Right hindlimb (tissue), 1 donor: ENCODE data around the gene TRIP4.

ENCODE experiments used
- DNase-seq: peaks from one replicate; pipeline ENCODE4 v3.0.0-alpha.2; 2018

Gene TRIP4

DNA sequence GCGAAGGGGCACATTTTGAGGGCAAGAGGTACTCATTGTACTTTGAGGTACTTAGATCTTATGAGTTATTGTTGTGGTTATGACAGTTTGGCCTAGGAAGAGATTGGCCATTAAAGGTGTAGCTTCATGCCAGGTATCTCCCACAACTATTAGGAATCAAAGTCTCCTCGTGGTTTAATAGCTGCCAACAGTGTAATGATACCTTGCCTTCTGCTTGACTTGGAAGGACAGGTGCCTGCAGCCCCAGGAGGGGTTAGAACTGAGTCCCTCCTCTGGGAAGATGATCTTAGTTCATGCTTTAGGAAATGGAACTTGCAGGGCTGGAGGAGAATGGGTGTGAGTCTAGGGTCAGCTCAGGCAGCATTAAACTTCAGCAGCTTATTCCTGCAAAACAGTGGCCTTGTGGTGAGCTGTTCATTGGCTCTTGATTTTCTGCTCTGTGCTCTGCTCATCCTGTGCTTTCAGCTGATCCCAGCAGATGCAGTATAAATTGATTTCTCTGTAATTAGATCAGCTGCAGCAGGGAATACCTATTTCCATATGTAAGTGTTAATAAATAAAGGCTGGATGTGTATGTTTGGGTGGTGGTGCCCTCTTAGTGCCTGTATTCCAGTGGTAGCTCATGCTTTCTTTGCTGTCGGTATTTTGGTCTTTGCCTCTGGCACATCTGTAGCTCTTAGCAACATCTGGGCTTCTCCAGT lies 113.2 kb downstream of the TRIP4 start:
- DNase-seq: no peak

- peak; percentile 24 for DNase-seq
Measured at GRCh38 chr15:64501396-64501715, 113.7 kb downstream of the TRIP4 start.

DNA sequence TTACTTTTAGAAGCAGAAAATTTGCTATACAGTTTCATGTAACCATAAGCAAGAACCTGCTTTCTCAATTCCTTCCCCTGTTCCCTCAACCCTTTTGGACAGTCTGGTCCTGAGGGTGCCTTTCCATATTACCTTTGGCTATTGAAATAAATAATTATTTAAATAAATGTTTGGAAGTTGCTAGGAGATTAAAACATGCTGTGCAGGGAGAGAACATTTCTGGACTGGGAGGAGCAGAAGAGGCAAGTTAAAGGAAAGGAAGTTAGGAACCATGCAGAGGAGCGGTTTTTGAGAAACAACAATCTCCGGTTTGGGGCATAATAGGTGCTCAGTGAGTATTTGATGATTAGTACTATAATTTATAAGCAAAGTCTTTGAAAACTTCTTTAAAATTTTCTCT lies 114.5 kb downstream of the TRIP4 start:
- DNase-seq: no peak

DNA sequence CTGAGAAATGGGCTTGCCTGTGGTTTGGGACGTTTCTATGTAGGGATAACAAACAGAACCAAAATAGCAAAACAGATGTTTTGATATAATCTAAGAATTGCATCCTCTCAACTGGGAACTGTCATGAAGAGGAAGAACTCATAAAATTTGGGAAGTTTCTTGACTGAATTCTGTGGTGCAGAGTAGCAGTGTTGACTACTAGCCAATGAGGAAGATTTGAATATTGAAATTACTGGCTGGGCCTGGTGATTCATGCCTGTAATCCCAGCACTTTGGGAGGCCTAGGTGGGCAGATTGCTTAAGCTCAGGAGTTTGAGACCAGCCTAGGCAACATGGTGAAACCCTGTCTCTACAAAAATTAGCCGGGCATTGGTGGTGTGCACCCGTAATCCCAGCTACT lies 114.9 kb downstream of the TRIP4 start:
- DNase-seq: no peak

DNA sequence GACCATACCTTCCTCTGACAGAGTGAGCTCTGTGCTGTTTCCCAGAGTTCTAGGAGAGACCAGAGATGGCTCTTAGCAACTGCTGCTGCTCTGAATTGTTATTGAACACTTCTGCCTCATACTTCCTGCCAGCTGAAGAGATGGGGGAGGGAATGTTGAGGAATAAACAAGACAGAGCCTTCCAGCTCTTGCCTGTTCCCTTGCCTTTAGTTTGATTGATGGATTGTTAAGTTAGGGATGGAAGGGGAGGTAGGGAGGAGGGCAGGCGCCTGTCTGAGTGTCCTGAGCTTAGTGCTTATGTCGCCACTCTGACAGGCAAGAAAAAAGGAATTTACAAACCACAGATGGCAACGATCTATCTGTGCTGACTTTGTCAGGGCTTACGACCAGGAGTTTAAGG lies 115.6 kb downstream of the TRIP4 start:
- DNase-seq: no peak

DNA sequence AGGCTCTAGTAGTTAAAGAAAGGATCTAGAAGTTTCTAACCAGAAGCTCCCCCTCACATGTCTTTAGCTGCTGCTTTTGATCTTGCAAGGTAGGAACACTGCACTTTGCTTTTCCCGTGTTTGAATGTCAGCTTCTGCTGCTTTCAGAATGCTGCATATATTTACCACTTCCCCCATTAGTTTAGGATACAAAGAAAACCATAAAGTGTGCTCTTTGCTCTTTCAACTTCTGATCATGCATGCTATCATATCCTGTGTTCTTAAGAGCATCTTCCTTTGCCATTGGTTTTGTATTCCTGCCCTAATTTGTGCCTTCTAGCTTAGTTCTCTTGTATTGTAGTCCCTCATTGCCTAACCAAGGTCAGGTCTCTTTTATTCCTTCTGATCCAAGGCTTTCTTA lies 116.0 kb downstream of the TRIP4 start:
- DNase-seq: no peak
